ENCODE data around the gene ZFYVE27. TPM values are rescaled to one million over a fixed set of nuclear protein-coding genes. Genes with fewer than 3 reads are reported as not detected.

Gene ZFYVE27
- total RNA-seq, 1 experiment from 2014 or later = 45.5 TPM

DNA sequence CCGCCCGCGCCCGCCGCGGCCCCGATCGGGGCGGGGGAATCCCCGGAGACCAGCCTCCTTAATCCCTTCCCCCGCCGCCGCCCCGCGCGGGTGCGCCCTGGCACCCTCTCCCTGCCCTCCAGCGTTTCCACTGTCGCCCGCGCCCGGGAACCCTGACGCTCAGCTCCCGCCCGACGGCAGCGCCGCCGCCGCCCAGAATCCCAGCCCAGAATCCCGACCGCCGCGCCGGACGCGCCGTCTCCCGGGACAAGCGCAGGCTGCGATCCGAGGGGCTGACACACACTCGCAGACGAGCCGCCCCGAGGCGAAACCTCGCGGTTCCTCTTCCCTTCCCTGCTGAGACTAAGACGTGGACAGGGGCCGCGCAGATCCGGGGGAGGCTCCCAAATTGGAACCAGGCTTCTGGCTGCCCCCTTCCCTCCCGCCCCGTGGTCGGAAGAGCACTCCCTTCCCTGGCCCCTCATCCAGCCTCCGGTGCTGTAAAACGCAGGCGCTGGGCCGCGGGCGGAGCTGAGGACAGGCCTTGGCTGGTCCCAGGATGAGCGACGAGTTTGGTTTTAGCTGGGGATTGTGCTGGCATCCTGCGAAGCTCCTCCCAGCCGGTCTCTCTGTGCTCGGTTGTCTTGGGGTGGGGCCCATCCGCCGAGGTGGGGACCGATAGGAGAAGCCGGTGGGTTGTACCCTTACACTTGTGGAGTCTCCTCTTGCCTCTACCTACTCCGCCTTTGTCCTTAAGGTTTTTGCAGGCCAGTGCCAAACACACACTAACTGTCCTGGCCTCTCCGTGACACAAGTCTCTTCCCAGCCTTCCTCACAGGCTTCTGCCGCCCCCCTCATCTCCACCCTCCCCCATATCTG is 22.3 kb upstream of the ZFYVE27 start:
- DNase-seq (ENCODE audit: low spot score) = peak; percentile 47

DNA sequence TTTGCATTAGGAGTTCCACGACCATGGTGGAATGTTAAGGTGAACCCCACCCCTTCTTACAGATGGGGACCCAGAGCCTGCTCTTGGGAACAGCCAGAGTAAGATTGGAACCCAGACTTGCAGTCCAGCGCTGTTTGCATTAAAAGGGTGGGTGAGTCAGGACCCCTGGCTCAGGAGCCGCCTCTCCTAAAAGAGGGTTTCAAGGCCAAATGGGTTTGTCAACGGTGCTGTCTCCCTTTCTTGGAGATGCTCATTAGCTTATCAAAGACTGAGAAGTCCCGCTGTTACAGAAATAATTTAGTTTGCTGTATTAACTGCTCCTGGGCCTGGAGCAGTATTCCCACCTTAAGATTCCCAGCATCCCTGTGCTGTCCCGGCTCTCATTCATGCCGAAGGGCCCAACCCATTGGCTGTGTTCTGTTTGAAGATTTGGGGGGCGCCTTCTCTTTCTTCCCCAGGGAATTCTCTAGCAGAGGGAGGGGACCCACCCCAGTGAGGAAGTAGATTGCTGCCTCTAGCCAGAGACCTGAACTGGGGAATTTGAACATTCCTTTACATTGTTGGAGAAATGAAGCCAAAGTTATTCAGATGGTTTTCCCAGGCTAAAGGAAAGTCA is 21.6 kb upstream of the ZFYVE27 start:
- no peak for DNase-seq (ENCODE audit: low spot score)

DNA sequence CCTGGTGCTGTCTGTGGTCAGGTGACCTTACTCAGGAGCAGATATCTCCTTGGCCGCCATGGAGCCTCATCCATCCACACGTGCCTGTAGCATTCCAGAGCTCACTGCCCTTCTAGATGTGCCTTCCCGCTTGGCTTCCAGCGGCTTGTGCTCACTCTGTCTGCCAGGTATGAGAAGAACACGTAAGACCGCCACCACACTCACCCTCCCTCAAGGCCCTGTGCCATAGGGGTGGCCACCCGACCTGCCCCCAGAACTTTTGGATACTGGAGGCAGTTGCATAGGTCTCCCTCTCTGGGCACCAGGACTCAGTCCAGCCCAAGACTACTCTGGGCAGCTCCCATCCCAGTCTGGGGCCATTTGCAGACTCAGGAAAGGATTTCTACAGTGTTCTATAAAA is 19.3 kb upstream of the ZFYVE27 start:
- no peak for DNase-seq (ENCODE audit: low spot score)

DNA sequence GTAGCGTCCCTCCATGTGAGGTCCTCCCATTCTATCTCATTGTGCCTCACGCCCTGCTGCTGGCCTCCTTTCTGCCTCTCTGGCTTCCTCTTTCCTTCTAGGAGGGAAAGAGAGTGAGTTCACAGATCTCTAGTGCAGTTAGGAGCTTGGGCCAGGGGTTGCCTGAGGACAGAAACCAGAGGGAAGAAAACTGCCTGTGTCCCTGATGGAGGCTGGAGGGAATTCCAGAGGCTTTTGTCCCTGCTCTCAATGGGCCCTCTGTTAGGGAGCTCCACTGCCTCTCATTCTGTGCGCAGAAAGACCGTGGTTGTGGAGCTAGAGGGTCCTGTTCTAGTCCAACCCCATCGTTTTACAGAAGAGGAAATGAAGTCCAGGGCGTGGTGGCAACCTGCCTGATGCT is 18.8 kb upstream of the ZFYVE27 start:
- DNase-seq (ENCODE audit: low spot score) = peak; percentile 19

DNA sequence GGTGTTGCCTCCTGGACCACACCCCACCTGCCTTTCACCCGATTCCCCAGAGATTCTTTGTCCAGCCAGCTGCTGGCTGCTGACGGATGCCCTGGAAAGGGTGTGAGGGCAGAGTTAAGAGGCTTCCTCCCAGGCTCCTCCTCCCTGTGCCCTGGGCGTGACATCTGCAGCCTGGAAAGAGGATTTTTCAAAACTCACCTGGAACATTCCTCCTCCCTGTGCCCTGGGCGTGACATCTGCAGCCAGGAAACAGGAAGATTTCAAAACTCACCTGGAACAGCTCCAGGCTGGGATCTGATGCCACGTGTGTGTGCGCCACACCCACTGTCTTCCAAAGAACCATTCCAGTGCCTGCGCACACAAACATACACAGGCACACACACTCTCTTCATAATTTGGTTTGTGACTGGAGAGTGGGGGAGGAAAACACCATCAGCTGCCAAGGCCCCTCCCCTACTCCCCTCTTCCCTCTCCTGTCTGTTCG is 18.2 kb upstream of the ZFYVE27 start:
- peak; percentile 96 for DNase-seq (ENCODE audit: low spot score)

DNA sequence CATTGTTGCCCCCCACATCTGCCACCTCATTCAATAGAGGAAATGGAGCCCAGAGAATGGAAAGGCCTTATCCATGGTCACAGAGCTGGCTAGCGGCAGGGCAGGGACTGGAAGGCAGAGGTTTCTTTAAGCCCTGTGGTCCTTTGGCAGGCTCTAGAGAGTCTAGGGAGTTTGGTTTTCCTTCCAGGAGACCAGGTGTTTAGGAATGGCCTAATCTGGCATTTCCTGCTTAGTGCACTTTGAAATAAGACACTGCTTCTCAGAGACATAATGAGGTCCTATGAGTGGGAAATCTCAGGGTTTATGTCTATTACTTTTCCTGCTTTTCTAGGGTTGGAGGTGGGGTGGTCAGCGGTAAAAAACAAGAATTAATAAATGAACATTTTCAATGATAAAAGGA is 17.3 kb upstream of the ZFYVE27 start:
- no peak for DNase-seq (ENCODE audit: low spot score)

DNA sequence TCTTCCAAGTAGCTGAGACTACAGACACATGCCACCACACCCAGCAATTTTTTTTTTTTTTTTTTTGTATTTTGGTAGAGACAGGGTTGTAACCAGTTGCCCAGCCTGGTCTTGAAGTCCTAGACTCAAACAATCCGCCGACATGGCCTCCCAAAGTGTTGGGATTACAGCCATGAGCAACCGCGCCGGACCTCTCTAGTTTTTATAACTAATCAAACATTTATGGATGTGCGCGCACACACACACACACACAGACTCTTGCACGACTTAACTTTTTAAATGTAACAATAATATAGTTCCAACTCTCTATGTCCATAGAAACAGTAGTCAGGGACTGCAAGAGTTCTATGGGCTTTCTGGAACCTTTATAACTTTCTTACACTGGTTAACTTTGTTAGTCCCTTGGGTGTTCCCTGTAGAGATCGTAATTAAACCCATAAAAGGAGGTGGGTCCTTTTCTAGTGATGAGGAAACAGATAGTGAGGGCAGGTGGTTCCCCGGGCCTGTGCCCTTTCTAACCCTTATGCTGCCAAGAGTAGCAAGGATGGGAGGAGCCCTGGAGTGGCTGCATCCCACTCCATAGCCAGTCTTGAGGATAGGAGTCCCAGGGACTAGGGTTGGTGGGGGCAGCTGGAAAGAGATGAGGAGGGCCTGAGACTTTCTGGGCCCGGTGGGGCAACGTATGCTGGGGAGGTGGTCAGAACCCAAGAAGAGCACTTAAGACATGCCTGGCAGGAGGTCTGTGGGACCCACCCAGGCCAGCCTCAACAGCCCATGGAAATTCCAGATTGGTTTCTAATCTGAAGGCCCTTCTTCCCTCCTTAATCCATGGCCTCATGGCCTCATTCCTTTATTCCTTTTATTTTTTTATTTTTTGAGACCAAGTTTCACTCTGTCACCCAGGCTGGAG is 14.8 kb upstream of the ZFYVE27 start:
- DNase-seq (ENCODE audit: low spot score) = no peak

DNA sequence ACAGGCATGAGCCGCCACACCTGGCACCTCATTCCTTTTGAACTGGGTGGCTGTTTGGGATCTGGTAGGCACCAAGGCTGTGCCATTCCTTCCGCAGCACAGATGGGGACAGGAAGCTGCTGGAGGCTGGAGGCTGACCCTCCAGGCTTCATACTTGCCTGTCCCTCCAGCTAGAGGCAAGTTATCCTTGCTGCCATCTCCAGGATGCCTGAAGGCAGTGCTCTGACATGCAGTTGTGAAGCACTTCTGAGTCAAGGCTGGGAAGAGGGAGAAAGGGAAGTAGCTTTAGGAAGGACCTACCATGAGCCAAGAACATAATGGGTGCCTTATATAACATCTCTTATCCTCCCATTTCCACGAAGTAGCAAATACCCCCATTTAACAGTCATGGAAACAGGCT is 13.9 kb upstream of the ZFYVE27 start:
- no peak for DNase-seq (ENCODE audit: low spot score)

DNA sequence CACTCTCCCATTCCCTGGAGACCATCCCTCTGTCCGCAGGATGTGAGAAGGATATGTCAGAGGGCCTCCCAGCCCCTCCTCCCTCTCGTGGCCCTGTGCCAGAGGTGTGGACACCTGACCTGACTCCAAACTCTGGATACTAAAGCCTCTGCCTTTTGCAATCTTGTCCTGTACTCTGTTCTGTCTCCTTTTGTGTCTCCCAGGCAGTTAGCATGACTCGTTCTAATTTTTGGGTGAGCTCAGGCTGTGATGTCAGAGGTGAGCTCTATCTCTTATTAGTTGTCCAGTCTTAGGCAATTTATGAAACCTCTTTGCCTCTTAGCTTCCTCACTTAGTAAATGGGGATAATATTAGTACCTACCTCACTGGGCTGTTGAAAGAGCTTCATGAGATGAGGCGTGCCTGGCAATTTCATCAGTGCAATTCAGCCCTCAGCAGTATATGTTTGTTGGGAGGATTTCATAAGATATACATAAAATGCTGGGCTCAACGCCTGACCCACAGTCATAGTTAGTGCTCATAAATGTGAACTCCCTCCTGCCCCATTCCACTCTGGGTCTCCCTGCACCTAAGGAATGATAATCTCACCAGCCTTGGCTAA is 12.5 kb upstream of the ZFYVE27 start:
- DNase-seq (ENCODE audit: low spot score) = no peak

DNA sequence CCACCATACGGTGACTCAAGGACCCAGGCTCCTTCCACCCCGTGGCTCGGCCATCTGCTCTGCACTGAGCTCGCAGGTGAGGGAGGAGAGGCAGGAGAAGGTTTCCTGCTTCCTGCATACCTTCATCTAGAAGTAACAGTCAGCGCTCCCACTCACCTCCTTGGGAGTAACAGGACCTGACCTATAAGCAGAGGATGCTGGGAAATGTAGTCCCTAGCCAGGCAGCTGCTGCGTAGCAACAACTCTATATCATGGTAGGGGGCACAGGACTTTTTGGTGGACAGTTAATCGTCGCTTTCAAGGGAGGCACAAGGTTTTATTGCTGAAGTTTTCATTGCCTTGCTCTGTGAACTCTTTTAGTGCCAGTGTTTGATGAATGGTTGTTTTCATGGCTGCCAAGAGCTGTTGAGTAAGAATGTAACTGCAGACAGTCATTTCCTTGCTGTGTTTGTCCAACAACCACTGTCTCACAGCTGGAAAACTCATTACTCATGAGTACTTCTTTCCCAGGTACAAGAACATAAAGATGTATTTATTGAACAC is 10.2 kb upstream of the ZFYVE27 start:
- peak; percentile 53 for DNase-seq (ENCODE audit: low spot score)

DNA sequence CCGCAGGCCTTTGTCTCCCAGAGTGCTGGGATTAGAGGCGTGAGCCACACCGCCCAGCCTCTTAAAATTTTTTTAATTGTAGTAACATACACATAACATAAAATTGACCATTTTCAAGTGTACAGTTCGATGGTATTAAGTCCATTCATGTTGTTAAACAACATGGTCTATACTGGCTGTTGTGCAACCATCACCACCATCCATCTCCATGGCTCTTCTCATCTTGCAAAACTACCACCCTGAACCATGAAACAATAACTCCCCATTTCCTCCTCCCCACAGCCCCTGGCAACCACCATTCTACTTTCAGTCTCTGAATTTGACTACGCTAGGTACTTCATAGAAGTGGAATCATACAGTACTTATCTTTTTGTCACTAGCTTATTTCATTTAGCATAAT is 7.9 kb upstream of the ZFYVE27 start:
- DNase-seq (ENCODE audit: low spot score) = no peak

DNA sequence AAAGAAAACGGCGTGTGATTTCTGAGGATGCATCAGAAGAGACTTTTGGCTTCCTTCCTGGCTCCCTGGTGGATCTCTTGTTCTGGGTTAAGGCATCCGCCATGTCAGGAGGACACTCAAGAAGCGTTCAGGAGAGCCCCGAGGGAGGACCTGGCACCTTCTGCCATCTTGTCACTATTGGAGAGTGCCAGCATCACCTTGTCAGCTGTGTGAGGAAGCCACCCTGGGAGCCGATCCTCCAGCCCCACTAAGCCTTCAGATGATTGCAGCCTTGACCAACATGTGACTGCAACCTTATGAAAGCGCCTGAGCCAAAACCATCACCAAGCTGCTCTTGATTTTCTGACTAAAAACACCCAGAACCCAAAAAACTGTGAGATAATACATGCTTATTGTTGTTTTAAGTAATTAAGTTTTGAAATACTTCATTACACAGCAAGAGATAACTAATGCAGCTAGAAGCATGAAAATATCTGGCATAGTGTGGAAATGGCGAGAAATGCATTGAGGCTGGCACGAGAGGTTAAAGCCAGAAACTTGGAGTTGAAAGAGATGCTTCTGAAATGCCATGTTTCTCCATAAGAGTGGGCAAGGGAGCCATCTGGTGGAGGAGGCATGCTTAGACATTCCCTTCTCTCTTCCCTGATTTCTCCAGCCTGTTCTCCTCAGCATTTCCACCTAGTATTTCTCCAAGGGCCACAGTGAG is 5.4 kb upstream of the ZFYVE27 start:
- DNase-seq (ENCODE audit: low spot score) = peak; percentile 91

DNA sequence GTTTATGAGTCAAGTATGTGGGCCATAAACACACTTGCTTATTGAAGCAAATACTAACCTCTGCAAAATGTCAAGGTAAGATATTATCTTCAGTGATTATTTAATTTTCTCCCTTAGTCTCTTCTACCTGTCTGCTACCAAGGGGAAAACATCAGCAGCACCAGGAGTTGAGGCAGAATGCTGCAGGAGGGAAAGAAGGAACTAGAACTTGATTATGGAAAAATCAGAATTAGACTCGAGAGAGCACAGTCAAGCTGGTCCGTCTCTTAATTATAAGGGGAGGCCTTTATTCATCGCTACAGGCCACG is 4.9 kb upstream of the ZFYVE27 start:
- DNase-seq (ENCODE audit: low spot score) = no peak

DNA sequence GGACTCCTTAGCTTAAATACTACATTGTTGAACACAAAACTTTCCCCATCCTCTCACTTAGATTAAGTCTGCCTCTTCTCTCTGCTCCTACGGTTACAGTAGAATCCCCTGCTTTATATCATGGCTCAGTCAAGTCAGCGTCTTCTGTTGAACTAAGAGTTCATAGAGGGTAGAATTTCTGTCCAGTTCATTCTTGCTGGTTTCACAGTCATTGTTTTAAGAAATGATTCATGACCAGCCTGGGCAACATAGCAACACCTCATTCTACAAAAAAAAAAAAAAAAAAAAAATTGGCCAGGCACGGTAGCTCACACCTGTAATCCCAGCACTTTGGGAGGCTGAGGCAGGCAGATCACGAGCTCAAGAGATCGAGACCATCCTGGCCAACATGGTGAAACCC is 3.7 kb upstream of the ZFYVE27 start:
- no peak for DNase-seq (ENCODE audit: low spot score)

DNA sequence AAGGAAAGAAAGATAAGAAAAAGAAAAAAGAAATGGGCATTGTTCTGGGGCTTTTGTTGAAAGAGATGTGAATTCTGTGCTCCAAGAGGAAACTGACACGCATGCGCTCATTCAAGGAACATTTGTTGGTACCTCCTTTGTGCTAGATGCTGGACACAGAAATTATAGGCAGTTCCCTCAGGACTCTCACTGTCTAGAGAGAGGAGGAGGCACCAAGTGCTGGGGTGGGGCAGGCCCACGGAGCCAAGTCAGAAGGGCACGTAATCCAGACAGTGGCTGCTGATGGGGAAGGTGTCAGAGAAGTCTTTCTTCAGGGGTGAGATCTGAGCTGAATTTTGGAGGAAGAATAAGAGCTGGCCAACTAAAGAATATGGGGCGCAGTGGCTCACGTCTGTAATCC is 2.9 kb upstream of the ZFYVE27 start:
- DNase-seq (ENCODE audit: low spot score) = no peak

DNA sequence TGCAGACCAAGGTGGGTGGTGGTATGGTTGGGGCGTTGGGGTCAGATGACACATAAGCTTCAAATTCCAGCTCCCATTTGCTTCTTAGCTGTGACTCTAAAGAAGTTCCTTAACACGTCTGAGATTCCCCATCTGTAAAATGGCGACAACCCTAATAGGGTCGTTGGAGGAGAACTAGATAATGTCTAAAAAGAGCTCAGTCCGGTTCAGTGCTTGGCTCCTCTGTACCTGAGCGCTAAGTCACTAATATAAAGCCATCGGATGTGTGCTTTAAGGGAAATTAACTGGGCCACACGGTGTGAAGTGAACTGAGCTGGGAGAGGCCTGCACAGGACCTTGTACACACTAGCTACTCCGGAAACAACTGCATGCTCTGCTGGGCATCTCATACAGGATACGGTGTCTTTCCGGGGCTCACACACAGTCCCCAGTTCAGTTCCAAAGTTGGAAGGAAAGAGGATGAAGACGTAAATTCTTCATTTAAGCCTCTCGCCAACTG is 476 bp upstream of the ZFYVE27 start:
- DNase-seq (ENCODE audit: low spot score) = no peak

DNA sequence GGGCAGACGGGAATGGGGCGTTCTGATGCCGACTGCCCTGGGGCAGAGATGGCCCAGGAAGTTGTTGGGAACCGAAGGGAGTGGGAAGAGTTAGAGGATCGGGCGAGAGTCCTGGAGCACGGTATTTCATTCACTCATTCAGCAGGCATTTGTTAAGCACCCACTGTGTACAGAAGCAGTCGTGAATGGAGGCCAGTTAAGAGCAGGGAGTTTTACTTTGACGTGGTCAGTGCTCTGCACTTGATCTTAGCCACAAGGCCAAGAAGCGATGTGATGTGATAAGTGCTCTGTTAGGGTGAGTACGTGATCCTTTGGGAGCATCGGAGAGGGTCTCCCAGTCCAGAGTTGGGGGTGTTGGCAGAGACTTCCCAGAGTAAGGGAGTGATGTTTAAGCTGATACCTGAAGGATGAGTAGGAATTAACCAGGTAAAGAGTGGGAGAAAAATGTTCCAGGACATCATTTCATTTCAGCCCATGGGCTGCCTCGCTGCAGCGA is 890 bp downstream of the ZFYVE27 start:
- DNase-seq (ENCODE audit: low spot score) = no peak

DNA sequence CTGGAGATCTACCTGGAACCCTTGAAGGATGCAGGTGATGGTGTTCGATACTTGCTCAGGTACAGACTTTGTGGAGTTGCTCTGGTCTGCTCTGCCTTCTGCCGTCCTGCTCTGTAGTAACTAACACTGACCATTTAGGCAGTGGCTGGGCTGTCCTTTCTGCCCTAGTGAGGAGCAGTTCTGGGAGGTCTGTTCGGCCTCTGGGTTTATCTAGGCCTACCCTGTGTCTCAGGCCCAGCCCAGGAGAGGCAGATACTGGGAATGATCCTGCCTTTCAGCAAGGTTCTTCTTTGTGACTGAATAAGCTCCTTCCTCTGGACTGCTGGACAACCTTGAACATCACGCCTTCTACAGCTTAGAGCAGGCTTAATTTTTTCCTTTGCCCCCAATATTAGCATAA is 1.7 kb downstream of the ZFYVE27 start:
- no peak for DNase-seq (ENCODE audit: low spot score)

DNA sequence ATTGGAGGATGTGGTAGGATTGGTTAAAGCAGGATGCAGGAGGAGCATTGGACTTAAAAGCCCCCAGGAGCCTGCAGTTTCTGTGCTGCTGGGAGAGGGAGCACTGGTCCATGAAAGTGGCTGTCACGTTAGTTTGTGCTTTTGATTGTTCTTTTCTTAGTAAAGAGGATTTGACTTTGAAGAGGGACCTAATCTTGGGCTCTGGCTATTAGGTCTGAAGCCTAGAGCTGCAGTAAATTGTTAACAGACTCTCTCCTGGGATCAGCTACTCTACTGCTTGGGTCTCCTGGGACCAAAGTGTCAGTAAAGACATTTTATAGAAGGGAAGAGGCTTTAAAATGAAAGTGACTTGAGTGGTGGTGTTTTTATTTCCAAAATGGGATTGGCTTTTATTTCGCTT is 3.7 kb downstream of the ZFYVE27 start:
- DNase-seq (ENCODE audit: low spot score) = no peak

DNA sequence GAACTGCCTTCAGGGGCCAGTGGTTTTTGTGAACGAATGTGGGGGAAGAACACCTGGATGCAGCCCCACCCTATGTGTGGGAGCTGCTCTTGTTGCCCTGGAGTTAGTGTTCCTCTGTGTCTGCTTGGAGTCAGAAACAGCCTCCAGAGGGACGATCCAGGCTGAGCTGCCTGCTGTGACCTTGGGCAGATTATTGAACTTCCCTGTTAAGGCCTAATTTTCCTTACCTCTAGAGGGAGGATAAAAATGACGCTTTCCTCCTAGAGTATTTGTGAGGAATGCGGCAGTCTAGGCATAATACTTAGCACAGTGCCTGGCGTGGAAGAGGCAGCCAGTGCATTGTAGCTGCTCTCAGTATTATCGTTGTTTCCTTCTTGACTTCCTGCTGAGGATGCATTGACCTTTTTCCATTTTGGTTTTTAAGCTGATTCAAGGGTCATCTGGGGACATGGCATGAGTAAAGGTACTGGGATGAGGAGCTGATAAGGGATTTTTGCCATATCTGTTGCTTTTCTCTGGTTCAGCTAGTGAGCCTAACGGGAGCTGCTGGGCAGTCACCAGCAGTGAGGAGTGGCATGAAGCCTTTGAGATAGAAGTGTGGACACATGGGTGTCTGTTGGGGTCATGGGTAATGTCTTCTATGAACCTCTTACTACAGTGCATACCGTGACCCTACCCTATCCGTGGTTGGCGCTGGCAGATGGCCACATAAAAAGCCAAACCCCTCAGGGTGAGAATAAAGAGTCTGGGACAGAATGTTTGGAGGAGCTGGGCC is 6.4 kb downstream of the ZFYVE27 start:
- no peak for DNase-seq (ENCODE audit: low spot score)
